Gastroesophageal sphincter (tissue), 4 donors: ENCODE results near the gene RYR3. TPM values are rescaled to one million over a fixed set of nuclear protein-coding genes. Genes with fewer than 3 reads are reported as not detected.
"Not testable (repeated sequence)": the region's sequence is repeated elsewhere in the genome, so short reads cannot be mapped to it uniquely, and the experiment has no call there.

Experiments
- ATAC-seq: fragments of 150-250 bp; one replicate; pipeline ENCODE4 v1.9.1; 2016; ENCODE audit warnings: mild to moderate bottlenecking, moderate library complexity
- H3K27ac ChIP-seq, 4 donors: fragments of 200-600 bp; sonication (generic) in 3 of 4; 1 replicate in 3 of 4; 2 replicates in 1 of 4; pipeline ENCODE4 v1.5.1; 2016 to 2019
- H3K27me3 ChIP-seq: fragments of 200-600 bp; sonication (generic); one replicate; pipeline ENCODE4 v1.5.1; 2019
- H3K36me3 ChIP-seq, 2 donors: fragments of 200-600 bp; sonication (generic); one replicate each; pipeline ENCODE4 v1.5.1; 2019; ENCODE audit warnings: control low read depth in 1 of 2
- H3K4me1 ChIP-seq, 3 donors: fragments of 200-600 bp; sonication (generic); 1 replicate in 2 of 3; 2 replicates in 1 of 3; pipeline ENCODE4 v1.5.1; 2016 to 2019; ENCODE audit warnings: control low read depth in 2 of 3
- H3K4me3 ChIP-seq, 2 donors: fragments of 200-600 bp; sonication (generic); one replicate each; pipeline ENCODE4 v1.5.1; 2019; ENCODE audit warnings: mild to moderate bottlenecking in 1 of 2, moderate library complexity in 1 of 2
- H3K9me3 ChIP-seq, 3 donors: fragments of 200-600 bp; sonication (generic); one replicate each; pipeline ENCODE4 v1.5.1; 2017 to 2019; ENCODE audit warnings: control low read depth in 2 of 3
- CTCF ChIP-seq, 4 experiments: fragments of 200-600 bp in 2 of 4; fragments of 450-650 bp in 2 of 4; sonication (generic) in 1 of 4; IDR thresholded peaks; one replicate each; pipeline ENCODE4 v1.5.1; 2017 to 2019; ENCODE audit warnings: antibody characterized with exemption in 4 of 4, mild to moderate bottlenecking in 2 of 4, moderate library complexity in 2 of 4
- EP300 ChIP-seq: sonication (generic); formaldehyde crosslinking; IDR thresholded peaks from one replicate; pipeline ENCODE4 v1.6.1; 2017; ENCODE audit warnings: antibody characterized with exemption, mild to moderate bottlenecking
- POLR2A ChIP-seq, 2 donors: fragments of 450-650 bp; IDR thresholded peaks; one replicate each; pipeline ENCODE4 v1.6.1; 2017; ENCODE audit warnings: antibody characterized with exemption in 2 of 2, mild to moderate bottlenecking in 2 of 2, moderate library complexity in 1 of 2
- POLR2AphosphoS5 ChIP-seq: sonication (generic); formaldehyde crosslinking; IDR thresholded peaks from one replicate; pipeline ENCODE4 v1.6.1; 2017; ENCODE audit warnings: antibody characterized with exemption
- WGBS, 2 donors: methylation state at CpG; one replicate each; pipeline ENCODE4 v1.1.5; 2018; ENCODE audit warnings: low coverage in 1 of 2; 5-methylcytosine and 5-hydroxymethylcytosine counted together
- total RNA-seq, 4 donors: library from RNA; depleted of rRNA; stranded (reverse); fragments of >200 nt; gene quantifications; one replicate each; pipeline ENCODE4 v1.1.0, GENCODE V29; 2016

RYR3 gene
- total RNA-seq, 4 donors from 2014 or later: 3.5 to 10.2 (median 6.2) TPM

DNA sequence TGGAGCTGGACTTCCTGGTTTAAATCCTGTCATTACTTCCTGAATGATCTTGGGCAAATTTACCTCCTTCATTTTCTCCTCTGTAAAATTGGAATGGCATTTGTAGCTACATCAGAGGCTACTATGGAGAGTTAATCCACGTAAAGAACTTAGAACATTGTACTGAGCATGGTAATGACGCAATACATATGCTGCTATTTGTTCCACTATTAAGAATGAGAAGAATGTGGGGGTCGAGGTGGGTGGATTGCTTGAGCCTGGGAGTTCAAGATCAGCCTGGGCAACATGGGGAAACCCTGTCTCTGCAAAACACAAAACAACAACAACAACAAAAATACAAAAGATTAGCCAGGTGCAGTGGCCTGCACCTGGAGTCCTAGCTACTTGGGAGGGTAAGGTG is 250.6 kb downstream of the RYR3 start:
- no peak overlapping the region for H3K27ac ChIP-seq
- H3K4me3 ChIP-seq: no peak overlapping the region
- no peaks in the 10 kb centered on the region for H3K4me1 ChIP-seq
- 21 to 52% methylated on average over 2 to 3 of the region's 3 CpGs for WGBS, 2 donors
- no peaks in the 10 kb centered on the region for H3K27me3 ChIP-seq
- TF ChIP-seq POLR2AphosphoS5: no peak
- no peak for TF ChIP-seq POLR2A (IDR thresholded peaks at IDR 0.05)
- no peak for TF ChIP-seq EP300
- no peak for TF ChIP-seq CTCF (IDR thresholded peaks at IDR 0.05)
- ATAC-seq: no peak
- H3K36me3 ChIP-seq: peaks cover 0 to 27% of the 10 kb centered on the region in 2 donors
- H3K9me3 ChIP-seq: peaks cover 0 to 8% (median 0%) of the 10 kb centered on the region in 3 donors

- no peak for ATAC-seq
- WGBS, 2 donors: 88 to 96% methylated on average over 3 to 5 of the region's 5 CpGs
- H3K27ac ChIP-seq: no peak overlapping the region
- peaks cover 0 to 8% (median 0%) of the 10 kb centered on the region in 3 donors for H3K9me3 ChIP-seq
- H3K4me3 ChIP-seq: no peak overlapping the region
- no peaks in the 10 kb centered on the region for H3K4me1 ChIP-seq
- H3K27me3 ChIP-seq: no peaks in the 10 kb centered on the region
- TF ChIP-seq POLR2AphosphoS5 (no peak), CTCF (IDR thresholded peaks at IDR 0.05) (no peak), POLR2A (IDR thresholded peaks at IDR 0.05) (no peak), EP300 (no peak)
- peaks cover 0 to 32% of the 10 kb centered on the region in 2 donors for H3K36me3 ChIP-seq
Observed at GRCh38 chr15:33561967-33562366, 251.2 kb downstream of the RYR3 start.

DNA sequence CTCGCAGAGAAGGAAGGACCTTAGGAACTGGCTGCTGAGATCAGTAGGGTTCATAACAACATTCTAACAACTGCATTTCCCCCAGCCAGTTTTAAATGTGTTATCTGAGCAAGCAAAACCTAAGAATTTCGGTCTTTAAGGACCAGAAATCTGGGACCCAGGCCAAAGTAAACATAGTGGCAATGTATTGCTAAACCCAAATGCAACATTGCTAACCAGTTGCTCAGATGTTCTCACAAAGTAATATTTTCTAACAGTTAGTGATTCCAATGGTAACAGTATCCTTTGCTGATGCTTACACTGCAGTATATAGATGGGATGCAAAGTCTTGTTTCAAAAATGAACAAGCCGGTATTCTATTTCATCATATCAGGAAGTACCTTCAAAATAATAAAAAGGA is 254.3 kb downstream of the RYR3 start:
- no peak for TF ChIP-seq POLR2AphosphoS5
- no peak for TF ChIP-seq CTCF (IDR thresholded peaks at IDR 0.05)
- TF ChIP-seq POLR2A (IDR thresholded peaks at IDR 0.05): no peak
- TF ChIP-seq EP300: no peak
- Histone ChIP-seq H3K9me3 (peaks cover 0 to 8% (median 0%) of the 10 kb centered on the region in 3 donors), H3K4me3 (no peak overlapping the region), H3K4me1 (no peaks in the 10 kb centered on the region), H3K27me3 (no peaks in the 10 kb centered on the region), H3K36me3 (peaks cover 0 to 34% of the 10 kb centered on the region in 2 donors), H3K27ac (no peak overlapping the region)
- no peak for ATAC-seq
- WGBS, 2 donors: 52 to 58% methylated on average over 3 of the region's 3 CpGs

DNA sequence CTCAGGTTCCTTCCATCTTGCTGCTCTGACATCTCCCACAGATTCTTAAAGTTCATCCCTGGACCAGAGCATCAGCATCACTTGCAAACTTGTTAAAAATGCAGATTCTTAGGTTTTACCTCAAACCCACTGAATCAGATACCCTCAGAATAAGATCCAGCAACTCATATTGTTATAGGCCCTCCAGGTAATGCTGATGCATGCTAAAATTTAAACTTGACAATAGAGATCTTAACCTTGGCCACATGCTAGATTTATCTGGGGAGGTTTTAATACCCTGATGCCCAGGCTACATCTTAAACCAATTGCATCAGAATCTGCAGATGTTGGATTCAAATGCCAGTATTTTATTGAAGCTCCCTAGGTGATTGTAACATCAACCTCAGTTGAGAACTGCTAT is 256.9 kb downstream of the RYR3 start:
- H3K4me3 ChIP-seq: no peak overlapping the region
- H3K9me3 ChIP-seq: peaks cover 0 to 8% (median 0%) of the 10 kb centered on the region in 3 donors
- H3K4me1 ChIP-seq: no peaks in the 10 kb centered on the region
- no peaks in the 10 kb centered on the region for H3K27me3 ChIP-seq
- peaks cover 0 to 34% of the 10 kb centered on the region in 2 donors for H3K36me3 ChIP-seq
- TF ChIP-seq POLR2AphosphoS5: no peak
- TF ChIP-seq EP300: no peak
- TF ChIP-seq POLR2A (IDR thresholded peaks at IDR 0.05): no peak
- no peak for ATAC-seq
- H3K27ac ChIP-seq: no peak overlapping the region

DNA sequence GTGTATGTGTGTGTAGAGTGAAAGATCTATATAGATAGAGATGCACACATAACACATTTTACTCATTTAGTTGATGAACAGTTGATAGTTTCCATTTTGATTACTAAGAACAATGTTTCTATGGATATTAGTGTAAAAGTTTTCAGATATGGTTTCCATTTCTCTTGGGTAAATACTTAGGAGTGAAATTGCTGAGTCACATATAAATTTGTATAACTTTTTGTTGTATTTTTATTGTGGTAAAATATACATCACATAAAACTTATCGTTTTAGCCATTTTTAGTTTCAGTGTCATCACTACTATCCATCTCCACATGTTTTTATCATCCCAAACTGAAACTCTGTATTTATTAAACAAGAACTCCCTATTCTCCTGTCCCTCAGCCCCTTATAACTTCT is 258.3 kb downstream of the RYR3 start:
- Histone ChIP-seq H3K4me1 (no peaks in the 10 kb centered on the region), H3K9me3 (peaks cover 0 to 8% (median 0%) of the 10 kb centered on the region in 3 donors), H3K36me3 (peaks cover 0 to 29% of the 10 kb centered on the region in 2 donors), H3K27me3 (no peaks in the 10 kb centered on the region), H3K27ac (no peak overlapping the region), H3K4me3 (no peak overlapping the region)
- 80 to 89% methylated on average over 1 of the region's 1 CpG for WGBS, 2 donors
- TF ChIP-seq CTCF (IDR thresholded peaks at IDR 0.05): no peak
- TF ChIP-seq POLR2A (IDR thresholded peaks at IDR 0.05): no peak
- TF ChIP-seq POLR2AphosphoS5: no peak
- no peak for TF ChIP-seq EP300
- ATAC-seq: no peak

DNA sequence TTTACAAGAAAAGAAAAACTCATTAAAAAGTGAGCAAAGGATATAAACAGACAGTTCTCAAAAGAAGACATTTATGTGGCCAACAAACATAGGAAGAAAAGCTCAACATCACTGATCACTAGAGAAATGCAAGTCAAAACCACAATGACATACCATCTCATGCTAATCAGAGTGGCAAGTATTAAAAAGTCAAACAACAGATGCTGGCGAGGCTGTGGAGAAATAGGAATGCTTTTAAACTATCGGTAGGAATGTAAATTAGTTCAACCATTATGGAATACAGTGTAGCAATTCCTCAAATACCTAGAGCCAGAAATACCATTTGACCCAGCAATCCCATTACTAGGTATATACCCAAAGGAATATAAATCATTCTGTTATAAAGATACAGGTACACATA is 267.1 kb downstream of the RYR3 start:
- not testable (repeated sequence) for H3K27ac ChIP-seq, H3K4me1 ChIP-seq, H3K4me3 ChIP-seq, H3K9me3 ChIP-seq, ATAC-seq, H3K36me3 ChIP-seq, H3K27me3 ChIP-seq
- WGBS, 2 donors: 62 to 70% methylated on average over 2 of the region's 2 CpGs
